LNCaP clone FGC (cell line): ENCODE data around the gene SMAD9.

ENCODE experiments used
- DNase-seq: peaks from one replicate; pipeline ENCODE4 v3.0.0-alpha.2; 2011; ENCODE audit warnings: low read depth
- H3K4me3 ChIP-seq: 2 replicates; pipeline ENCODE4 v1.5.1; 2011; ENCODE audit warnings: mild to moderate bottlenecking, low read depth, low read length, control low read depth
- TF ChIP-seq, protein P1 (sequence below): IDR thresholded peaks from 2 replicates; pipeline ENCODE4 v1.5.1; 2012; ENCODE audit warnings: mild to moderate bottlenecking; ENCODE audit not compliant: control insufficient read depth, insufficient read depth; ENCODE audit errors: extremely low read depth

SMAD9 gene

DNA sequence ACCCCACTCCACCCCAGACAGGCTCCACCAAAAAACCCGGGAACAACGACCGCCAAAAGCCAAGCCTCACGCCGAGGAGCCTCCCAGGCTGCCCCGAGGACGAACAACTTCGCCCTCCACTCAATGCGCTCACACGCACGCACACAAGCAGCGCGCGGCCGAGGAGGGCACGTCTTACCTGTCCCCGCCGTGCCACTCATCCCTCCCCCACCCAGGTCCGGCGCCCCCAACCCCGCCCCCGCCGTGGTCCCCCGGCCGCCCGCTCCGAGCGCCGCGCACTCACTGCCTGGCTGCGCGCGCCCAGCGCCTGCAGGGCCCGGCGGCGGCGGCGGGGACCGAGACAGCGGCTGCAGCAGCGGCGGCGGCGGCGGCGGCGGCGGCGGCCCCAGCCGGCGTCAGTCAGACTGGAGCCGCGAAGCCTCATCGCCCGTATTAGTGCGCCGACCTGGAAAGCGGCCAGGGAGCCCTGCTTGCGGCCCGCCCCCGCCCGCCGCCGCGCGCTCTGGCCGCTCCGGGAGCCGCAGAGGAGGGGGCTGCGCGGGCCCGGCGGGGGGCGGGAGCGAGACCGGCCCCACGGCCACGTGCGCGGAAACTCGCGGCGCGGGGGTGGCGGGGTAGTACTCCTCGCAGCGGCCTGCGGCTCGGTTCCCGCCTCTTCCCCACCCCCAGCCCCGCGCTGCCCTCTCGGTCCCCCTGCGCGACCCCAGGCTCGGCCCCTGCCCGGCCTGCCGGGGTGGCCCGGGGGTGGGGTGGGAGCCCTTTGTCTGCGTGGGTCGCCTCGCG lies at the start of gene SMAD9:
Gene SMAD9, minus strand, starts transcription at position 406 of the 783 bp plus-strand sequence. CDS start 40,549 bp downstream, outside the sequence.
- TF ChIP-seq, protein P1, sequence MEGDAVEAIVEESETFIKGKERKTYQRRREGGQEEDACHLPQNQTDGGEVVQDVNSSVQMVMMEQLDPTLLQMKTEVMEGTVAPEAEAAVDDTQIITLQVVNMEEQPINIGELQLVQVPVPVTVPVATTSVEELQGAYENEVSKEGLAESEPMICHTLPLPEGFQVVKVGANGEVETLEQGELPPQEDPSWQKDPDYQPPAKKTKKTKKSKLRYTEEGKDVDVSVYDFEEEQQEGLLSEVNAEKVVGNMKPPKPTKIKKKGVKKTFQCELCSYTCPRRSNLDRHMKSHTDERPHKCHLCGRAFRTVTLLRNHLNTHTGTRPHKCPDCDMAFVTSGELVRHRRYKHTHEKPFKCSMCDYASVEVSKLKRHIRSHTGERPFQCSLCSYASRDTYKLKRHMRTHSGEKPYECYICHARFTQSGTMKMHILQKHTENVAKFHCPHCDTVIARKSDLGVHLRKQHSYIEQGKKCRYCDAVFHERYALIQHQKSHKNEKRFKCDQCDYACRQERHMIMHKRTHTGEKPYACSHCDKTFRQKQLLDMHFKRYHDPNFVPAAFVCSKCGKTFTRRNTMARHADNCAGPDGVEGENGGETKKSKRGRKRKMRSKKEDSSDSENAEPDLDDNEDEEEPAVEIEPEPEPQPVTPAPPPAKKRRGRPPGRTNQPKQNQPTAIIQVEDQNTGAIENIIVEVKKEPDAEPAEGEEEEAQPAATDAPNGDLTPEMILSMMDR = no peak
- DNase-seq = no peak
- peak within 1 kb of the TSS; percentile 63 for H3K4me3 ChIP-seq

DNA sequence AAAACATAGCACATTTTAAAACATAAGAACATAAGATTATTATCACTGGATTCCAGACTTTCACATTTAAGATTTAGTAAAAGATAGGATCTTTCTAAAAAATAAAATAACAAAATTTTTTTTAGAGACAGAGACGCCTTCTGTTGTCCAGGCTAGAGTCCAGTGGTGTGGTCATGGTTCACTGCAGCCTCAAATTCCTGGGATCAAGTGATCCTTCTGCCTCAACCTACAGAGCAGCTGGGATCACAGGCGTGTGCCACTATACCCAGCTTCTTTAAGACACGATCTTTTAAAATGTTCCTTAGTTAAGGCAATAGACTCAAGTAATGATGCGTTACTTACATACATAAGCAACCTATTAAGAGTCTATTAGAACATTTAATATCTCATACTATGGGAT lies 46.4 kb upstream of the SMAD9 start:
- no peak for DNase-seq
- TF ChIP-seq, protein P1 = no peak

DNA sequence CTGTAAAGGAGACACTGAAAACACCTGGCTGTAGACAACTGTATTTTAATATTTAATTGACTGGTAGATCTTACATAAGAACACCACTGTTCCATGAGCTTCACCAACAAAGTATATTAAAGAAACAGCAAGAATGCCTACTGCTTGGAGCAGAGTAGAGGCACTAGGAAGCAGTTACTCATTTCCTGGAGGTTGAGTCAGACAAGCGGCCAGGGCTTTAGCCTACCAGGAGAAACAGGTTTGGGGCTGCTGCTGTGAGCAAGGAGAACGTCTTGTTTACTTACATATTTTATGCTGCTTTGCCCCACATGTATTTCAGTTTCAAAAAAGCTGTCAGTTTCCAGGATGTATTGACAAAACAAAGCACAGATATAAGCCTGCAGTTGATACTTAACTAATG lies 45.7 kb upstream of the SMAD9 start:
- DNase-seq = peak; percentile 33
- TF ChIP-seq, protein P1 = no peak
- no peak overlapping the region for H3K4me3 ChIP-seq

More for the DNA sequence above, 46.4 kb upstream of the SMAD9 start:
- no peak overlapping the region for H3K4me3 ChIP-seq

DNA sequence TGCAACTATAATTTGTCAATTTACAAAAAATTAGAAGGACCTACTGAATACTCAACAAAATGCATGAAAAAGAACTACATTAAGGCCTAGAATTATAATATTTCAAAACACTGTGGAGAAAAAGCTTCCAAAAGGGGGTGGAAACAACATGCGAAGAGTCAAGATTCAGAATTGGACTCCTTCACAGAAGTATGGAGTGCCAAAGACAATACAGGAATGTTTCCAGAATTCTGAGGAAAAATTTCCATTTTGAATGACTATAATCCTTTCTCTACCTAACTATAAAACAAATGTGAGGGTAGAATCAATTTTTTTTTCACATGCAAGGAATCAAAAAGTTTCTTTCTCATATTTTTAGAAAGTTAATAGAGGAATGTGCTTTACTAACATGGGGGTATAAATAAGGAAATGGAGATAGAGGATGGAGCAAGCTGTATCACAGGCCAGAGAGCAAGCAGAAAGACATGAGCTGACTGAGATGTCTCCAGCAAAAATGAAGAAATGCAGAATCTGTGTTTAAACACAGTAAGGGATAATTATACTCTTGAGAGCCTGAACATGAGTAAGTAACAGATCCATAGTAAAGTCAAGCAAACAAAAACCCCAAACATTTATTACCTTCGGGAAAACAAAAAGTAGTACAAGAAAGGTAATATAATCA lies 39.5 kb upstream of the SMAD9 start:
- TF ChIP-seq, protein P1 = no peak
- no peak overlapping the region for H3K4me3 ChIP-seq
- DNase-seq = no peak

DNA sequence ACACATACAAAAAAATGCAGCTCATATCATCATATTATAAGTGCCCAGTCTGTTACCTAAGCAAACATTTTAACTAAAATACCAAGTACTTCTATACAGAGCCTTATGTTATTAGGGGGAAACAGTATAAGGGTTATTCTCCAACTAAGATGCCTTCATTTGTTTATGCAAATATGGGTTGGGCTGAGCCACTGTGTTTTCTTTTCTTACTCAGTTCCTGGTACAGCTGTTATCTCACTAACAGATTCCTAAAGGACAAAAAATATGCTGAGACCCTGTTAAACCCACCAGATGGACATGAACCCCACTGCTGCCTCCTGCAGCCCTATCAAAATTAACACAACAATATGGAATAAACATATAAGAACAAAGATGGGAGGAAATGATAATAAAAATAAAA lies 34.5 kb upstream of the SMAD9 start:
- TF ChIP-seq, protein P1 = no peak
- no peak overlapping the region for H3K4me3 ChIP-seq
- DNase-seq = no peak

DNA sequence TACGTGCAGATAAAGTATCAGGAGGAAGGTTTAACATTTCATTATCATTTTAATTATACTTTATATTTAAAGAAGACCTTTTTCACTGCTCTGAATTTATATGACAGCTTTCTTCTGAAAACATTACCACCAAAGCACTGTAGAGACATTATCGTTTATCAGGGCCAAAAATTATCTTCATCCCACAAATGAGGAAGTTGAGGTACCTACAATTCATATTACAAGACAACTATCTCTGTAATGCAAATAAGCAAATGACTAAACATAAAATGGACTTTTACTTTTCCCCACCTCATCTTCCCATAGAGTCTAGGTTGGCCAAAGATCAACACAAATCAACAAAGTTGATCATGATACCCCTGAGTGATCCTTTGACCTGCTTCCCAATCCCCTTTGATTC lies 30.9 kb upstream of the SMAD9 start:
- H3K4me3 ChIP-seq = no peak overlapping the region
- no peak for DNase-seq
- TF ChIP-seq, protein P1 = no peak

DNA sequence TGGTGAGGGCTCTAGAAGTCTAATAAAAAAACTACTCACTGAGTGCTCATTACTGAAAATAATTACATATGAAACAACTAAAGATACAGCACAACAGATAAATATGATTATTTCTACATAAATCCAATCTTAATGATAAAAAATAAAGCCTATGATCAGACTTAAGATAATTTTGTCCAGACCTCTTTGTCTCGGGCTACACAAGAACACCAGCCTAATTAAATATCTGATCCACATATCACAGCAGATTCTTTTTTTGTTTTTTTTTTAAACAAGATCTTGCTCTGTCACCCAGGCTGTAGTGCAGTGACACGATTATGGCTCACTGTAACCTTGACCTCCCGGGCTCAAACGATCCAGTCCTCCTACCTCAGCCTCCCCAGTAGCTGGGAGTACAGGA lies 30.3 kb upstream of the SMAD9 start:
- TF ChIP-seq, protein P1 = no peak
- DNase-seq = no peak

More for the DNA sequence above, 30.3 kb upstream of the SMAD9 start:
- no peak overlapping the region for H3K4me3 ChIP-seq
